ENCODE measurements around the gene ZDHHC14.
"Not testable (repeated sequence)": the region's sequence is repeated elsewhere in the genome, so short reads cannot be mapped to it uniquely, and the experiment has no call there.

The ZDHHC14 gene

DNA sequence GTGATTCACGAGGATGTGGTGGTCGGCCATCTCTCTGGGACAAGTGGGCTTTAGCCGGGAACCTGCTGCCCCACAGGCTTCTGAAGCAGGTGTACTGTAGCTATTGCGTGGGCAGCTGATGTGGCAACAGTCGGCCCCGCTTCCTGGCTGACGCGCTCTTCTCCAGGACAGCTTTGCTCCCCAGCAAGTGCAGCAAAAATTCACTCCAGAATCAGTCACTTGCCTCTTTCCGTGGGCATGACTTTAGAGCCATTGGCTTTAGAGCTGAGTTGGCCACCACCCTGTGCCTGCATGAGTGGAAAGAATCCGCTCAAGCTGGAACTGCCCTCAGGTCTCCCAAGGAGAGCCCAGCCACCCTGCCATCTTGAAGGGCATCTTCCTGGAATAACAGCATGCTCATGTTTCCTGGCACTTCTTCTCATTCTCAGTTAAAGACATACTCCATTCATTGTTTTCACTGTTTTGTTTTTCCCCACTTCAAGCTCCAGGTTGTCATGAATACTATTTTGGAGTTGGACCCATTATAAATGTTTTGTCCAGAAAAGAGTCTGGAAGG is 178.3 kb downstream of the ZDHHC14 start:
- no peaks in the 10 kb centered on the region for H3K9me3 ChIP-seq (replicated peaks in 1 of 2; ENCODE audit: control insufficient read depth in 2 of 2, insufficient read depth in 1 of 2, low read depth in 1 of 2, low read length in 2 of 2)
- no CpG with 5 or more reads among the region's 10 CpGs for WGBS, 2 donors (ENCODE audit: extremely low coverage in 2 of 2, insufficient read length in 2 of 2, insufficient replicate concordance in 1 of 2)

DNA sequence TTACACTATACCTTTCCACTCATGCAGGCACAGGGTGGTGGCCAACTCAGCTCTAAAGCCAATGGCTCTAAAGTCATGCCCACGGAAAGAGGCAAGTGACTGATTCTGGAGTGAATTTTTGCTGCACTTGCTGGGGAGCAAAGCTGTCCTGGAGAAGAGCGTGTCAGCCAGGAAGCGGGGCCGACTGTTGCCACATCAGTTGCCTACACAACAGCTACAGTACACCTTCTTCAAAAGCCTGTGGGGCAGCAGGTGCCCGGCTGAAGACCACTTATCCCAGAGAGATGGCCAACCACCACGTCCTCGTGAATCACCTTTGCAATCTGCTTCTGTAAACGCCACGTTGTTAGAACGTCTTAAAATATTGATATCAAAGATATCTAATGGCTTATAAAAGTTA is 179.1 kb downstream of the ZDHHC14 start:
- H2AK5ac ChIP-seq (ENCODE audit: low read depth, low read length); H3K4me3 ChIP-seq (ENCODE audit: low read length in 2 of 2); DNase-seq (ENCODE audit: low spot score); H3K9me3 ChIP-seq (replicated peaks in 1 of 2; ENCODE audit: control insufficient read depth in 2 of 2, insufficient read depth in 1 of 2, low read depth in 1 of 2, low read length in 2 of 2); H2BK5ac ChIP-seq (ENCODE audit: low read length); H3K27me3 ChIP-seq (ENCODE audit: control insufficient read depth in 3 of 3, insufficient read depth in 3 of 3, low read depth in 1 of 3, low read length in 3 of 3); H2AFZ ChIP-seq (ENCODE audit: low read length); H2BK12ac ChIP-seq (ENCODE audit: low read length); H3K14ac ChIP-seq (ENCODE audit: low read length); H3K23ac ChIP-seq (ENCODE audit: low read depth, low read length, poor library complexity); H3K79me1 ChIP-seq (ENCODE audit: low read depth, low read length); H3K4me2 ChIP-seq (ENCODE audit: insufficient read depth, low read length, poor library complexity, severe bottlenecking); H3K4ac ChIP-seq (ENCODE audit: low read length); H3K27ac ChIP-seq (replicated peaks; ENCODE audit: low read length); H3K36me3 ChIP-seq (replicated peaks in 1 of 2; ENCODE audit: control insufficient read depth in 2 of 2, insufficient read depth in 2 of 2, low read length in 2 of 2); H3K18ac ChIP-seq (ENCODE audit: low read length); H4K91ac ChIP-seq (ENCODE audit: low read depth, low read length, poor library complexity); H3K9ac ChIP-seq (ENCODE audit: low read depth, low read length, poor library complexity); H2BK120ac ChIP-seq (ENCODE audit: low read depth, low read length); H2BK15ac ChIP-seq (ENCODE audit: low read length); H4K8ac ChIP-seq (ENCODE audit: low read depth, low read length): not testable (repeated sequence)
- no CpG with 5 or more reads among the region's 10 CpGs for WGBS, 2 donors (ENCODE audit: extremely low coverage in 2 of 2, insufficient read length in 2 of 2, insufficient replicate concordance in 1 of 2)
- H3K4me1 ChIP-seq (ENCODE audit: control insufficient read depth in 2 of 2, insufficient read depth in 1 of 2, low read depth in 1 of 2, low read length in 2 of 2), result peaks cover 6 to 20% of the 10 kb centered on the region in 2 donors

More for the DNA sequence above, 178.3 kb downstream of the ZDHHC14 start:
- H3K18ac ChIP-seq (ENCODE audit: low read length), result no peak overlapping the region
- H2AFZ ChIP-seq (ENCODE audit: low read length), result no peak overlapping the region
- no peaks in the 10 kb centered on the region for H3K27me3 ChIP-seq (ENCODE audit: control insufficient read depth in 3 of 3, insufficient read depth in 3 of 3, low read depth in 1 of 3, low read length in 3 of 3)
- H3K9ac ChIP-seq (ENCODE audit: low read depth, low read length, poor library complexity), result no peak overlapping the region
- no peaks in the 10 kb centered on the region for H3K79me1 ChIP-seq (ENCODE audit: low read depth, low read length)
- no peak overlapping the region for H2BK15ac ChIP-seq (ENCODE audit: low read length)
- H3K4me2 ChIP-seq (ENCODE audit: insufficient read depth, low read length, poor library complexity, severe bottlenecking), result no peak overlapping the region
- peaks cover 6 to 23% of the 10 kb centered on the region in 2 donors for H3K4me1 ChIP-seq (ENCODE audit: control insufficient read depth in 2 of 2, insufficient read depth in 1 of 2, low read depth in 1 of 2, low read length in 2 of 2)
- H3K14ac ChIP-seq (ENCODE audit: low read length), result no peak overlapping the region
- H4K91ac ChIP-seq (ENCODE audit: low read depth, low read length, poor library complexity), result no peak overlapping the region
- no peaks in the 10 kb centered on the region for H3K36me3 ChIP-seq (replicated peaks in 1 of 2; ENCODE audit: control insufficient read depth in 2 of 2, insufficient read depth in 2 of 2, low read length in 2 of 2)
- no peak overlapping the region for H3K4ac ChIP-seq (ENCODE audit: low read length)
- H2BK12ac ChIP-seq (ENCODE audit: low read length), result no peak overlapping the region
- no peak for DNase-seq (ENCODE audit: low spot score)
- no peak overlapping the region for H4K8ac ChIP-seq (ENCODE audit: low read depth, low read length)
- H3K4me3 ChIP-seq (ENCODE audit: low read length in 2 of 2), result no peak overlapping the region
- no peak overlapping the region for H3K27ac ChIP-seq (replicated peaks; ENCODE audit: low read length)
- H2BK5ac ChIP-seq (ENCODE audit: low read length), result no peak overlapping the region
- H3K23ac ChIP-seq (ENCODE audit: low read depth, low read length, poor library complexity), result no peak overlapping the region
- no peak overlapping the region for H2AK5ac ChIP-seq (ENCODE audit: low read depth, low read length)
- no peak overlapping the region for H2BK120ac ChIP-seq (ENCODE audit: low read depth, low read length)

DNA sequence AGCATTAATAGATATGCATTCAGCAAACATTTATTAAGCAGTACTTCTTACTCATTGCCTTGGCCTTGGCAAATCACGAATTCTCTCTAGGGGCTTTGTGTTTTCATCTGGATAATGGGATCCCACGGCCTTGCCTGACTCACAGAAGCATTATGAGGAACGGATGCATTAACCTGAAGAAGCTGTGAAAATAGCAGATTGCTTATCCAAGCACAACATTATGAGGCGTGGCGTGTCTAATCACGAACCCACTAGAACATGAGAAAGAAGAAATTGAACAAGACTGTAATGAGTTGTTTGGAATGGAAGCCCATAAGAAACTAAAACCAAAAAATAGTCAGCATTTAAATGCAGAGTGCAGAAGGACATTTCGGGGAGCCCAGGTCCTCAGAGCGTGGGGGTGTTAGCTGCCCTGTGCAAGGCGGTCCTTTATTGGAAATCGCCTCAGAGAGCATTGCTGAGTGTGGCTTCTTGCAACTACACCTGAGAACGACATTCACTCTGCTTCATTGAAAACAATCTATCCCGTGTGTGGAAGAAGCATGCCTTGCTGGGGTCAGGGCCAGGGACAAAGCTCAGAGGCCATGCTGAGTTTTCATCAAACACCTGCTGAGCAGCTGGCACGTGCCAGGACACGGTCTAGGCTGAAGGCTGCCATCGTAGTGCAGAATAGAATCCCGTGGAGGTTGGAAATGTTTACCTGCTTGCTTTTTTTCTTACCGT is 179.9 kb downstream of the ZDHHC14 start:
- H3K4me1 ChIP-seq (ENCODE audit: control insufficient read depth in 2 of 2, insufficient read depth in 1 of 2, low read depth in 1 of 2, low read length in 2 of 2), result peaks cover under 1 to 14% of the 10 kb centered on the region in 2 donors
- H2BK15ac ChIP-seq (ENCODE audit: low read length), result no peak overlapping the region
- H3K36me3 ChIP-seq (replicated peaks in 1 of 2; ENCODE audit: control insufficient read depth in 2 of 2, insufficient read depth in 2 of 2, low read length in 2 of 2), result no peaks in the 10 kb centered on the region
- no peak overlapping the region for H3K9ac ChIP-seq (ENCODE audit: low read depth, low read length, poor library complexity)
- no CpG with 5 or more reads among the region's 17 CpGs for WGBS, 2 donors (ENCODE audit: extremely low coverage in 2 of 2, insufficient read length in 2 of 2, insufficient replicate concordance in 1 of 2)
- no peak overlapping the region for H3K14ac ChIP-seq (ENCODE audit: low read length)
- H3K4me3 ChIP-seq (ENCODE audit: low read length in 2 of 2), result no peak overlapping the region
- no peak for DNase-seq (ENCODE audit: low spot score)
- H2AK5ac ChIP-seq (ENCODE audit: low read depth, low read length), result no peak overlapping the region
- H4K91ac ChIP-seq (ENCODE audit: low read depth, low read length, poor library complexity), result no peak overlapping the region
- H3K27me3 ChIP-seq (ENCODE audit: control insufficient read depth in 3 of 3, insufficient read depth in 3 of 3, low read depth in 1 of 3, low read length in 3 of 3), result no peaks in the 10 kb centered on the region
- no peak overlapping the region for H3K18ac ChIP-seq (ENCODE audit: low read length)
- peak overlapping the region; percentile 14 for H2BK120ac ChIP-seq (ENCODE audit: low read depth, low read length)
- no peak overlapping the region for H2BK12ac ChIP-seq (ENCODE audit: low read length)
- H3K4me2 ChIP-seq (ENCODE audit: insufficient read depth, low read length, poor library complexity, severe bottlenecking), result no peak overlapping the region
- no peaks in the 10 kb centered on the region for H3K9me3 ChIP-seq (replicated peaks in 1 of 2; ENCODE audit: control insufficient read depth in 2 of 2, insufficient read depth in 1 of 2, low read depth in 1 of 2, low read length in 2 of 2)
- no peak overlapping the region for H2BK5ac ChIP-seq (ENCODE audit: low read length)
- H3K4ac ChIP-seq (ENCODE audit: low read length), result no peak overlapping the region
- H4K8ac ChIP-seq (ENCODE audit: low read depth, low read length), result no peak overlapping the region
- no peak overlapping the region for H3K27ac ChIP-seq (replicated peaks; ENCODE audit: low read length)
- H3K79me1 ChIP-seq (ENCODE audit: low read depth, low read length), result no peaks in the 10 kb centered on the region
- H3K23ac ChIP-seq (ENCODE audit: low read depth, low read length, poor library complexity), result no peak overlapping the region
- H2AFZ ChIP-seq (ENCODE audit: low read length), result no peak overlapping the region

DNA sequence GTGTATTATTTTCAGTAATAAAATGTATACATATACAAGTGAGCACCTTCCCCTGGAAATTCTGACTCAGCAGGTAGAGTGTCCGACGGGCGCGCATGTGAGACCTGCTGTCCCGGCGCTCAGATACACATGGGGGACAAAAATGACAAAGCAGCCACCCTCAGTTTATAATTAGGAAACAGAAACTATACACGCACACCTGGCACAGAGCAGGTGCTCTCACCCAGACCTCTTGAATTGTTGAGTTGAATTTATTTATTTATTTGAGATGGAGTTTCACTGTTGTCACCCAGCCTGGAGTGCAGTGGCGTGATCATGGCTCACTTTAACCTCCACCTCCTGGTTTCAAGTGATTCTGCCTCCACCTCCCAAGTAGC is 180.4 kb downstream of the ZDHHC14 start:
- Histone ChIP-seq H3K27me3 (ENCODE audit: control insufficient read depth in 3 of 3, insufficient read depth in 3 of 3, low read depth in 1 of 3, low read length in 3 of 3) (no peaks in the 10 kb centered on the region), H3K14ac (ENCODE audit: low read length) (no peak overlapping the region), H4K8ac (ENCODE audit: low read depth, low read length) (no peak overlapping the region), H3K4me1 (ENCODE audit: control insufficient read depth in 2 of 2, insufficient read depth in 1 of 2, low read depth in 1 of 2, low read length in 2 of 2) (peaks cover 0 to 9% of the 10 kb centered on the region in 2 donors), H3K9ac (ENCODE audit: low read depth, low read length, poor library complexity) (no peak overlapping the region), H3K4me3 (ENCODE audit: low read length in 2 of 2) (no peak overlapping the region), H3K18ac (ENCODE audit: low read length) (no peak overlapping the region), H2BK120ac (ENCODE audit: low read depth, low read length) (no peak overlapping the region), H3K79me1 (ENCODE audit: low read depth, low read length) (no peaks in the 10 kb centered on the region), H4K91ac (ENCODE audit: low read depth, low read length, poor library complexity) (no peak overlapping the region), H3K23ac (ENCODE audit: low read depth, low read length, poor library complexity) (no peak overlapping the region), H2BK15ac (ENCODE audit: low read length) (no peak overlapping the region), H2BK12ac (ENCODE audit: low read length) (no peak overlapping the region), H2AK5ac (ENCODE audit: low read depth, low read length) (no peak overlapping the region), H3K36me3 (replicated peaks in 1 of 2; ENCODE audit: control insufficient read depth in 2 of 2, insufficient read depth in 2 of 2, low read length in 2 of 2) (no peaks in the 10 kb centered on the region), H3K4ac (ENCODE audit: low read length) (no peak overlapping the region), H2BK5ac (ENCODE audit: low read length) (no peak overlapping the region), H3K9me3 (replicated peaks in 1 of 2; ENCODE audit: control insufficient read depth in 2 of 2, insufficient read depth in 1 of 2, low read depth in 1 of 2, low read length in 2 of 2) (no peaks in the 10 kb centered on the region), H3K4me2 (ENCODE audit: insufficient read depth, low read length, poor library complexity, severe bottlenecking) (no peak overlapping the region), H2AFZ (ENCODE audit: low read length) (no peak overlapping the region), H3K27ac (replicated peaks; ENCODE audit: low read length) (no peak overlapping the region)
- WGBS, 2 donors (ENCODE audit: extremely low coverage in 2 of 2, insufficient read length in 2 of 2, insufficient replicate concordance in 1 of 2), result no CpG with 5 or more reads among the region's 8 CpGs
- DNase-seq (ENCODE audit: low spot score), result no peak
